K562 (cell line): ENCODE measurements around the gene CYP4V2. TPM values are rescaled to one million over a fixed set of nuclear protein-coding genes. Genes with fewer than 3 reads are reported as not detected.

Source experiments
- ATAC-seq: fragments of 200-7000 bp; cut with Tn5 transposase; 3 replicates; pipeline ENCODE4 v1.9.1; 2020; ENCODE audit warnings: moderate library complexity
- BruUV-seq: library from RNA; stranded (reverse); fragments of 400-500 nt; replicated peaks from 2 replicates; lab custom pipeline; 2021; lab: Mats Ljungman, UMichigan
- CTCF ChIA-PET: fragments of 300-600 bp; formaldehyde crosslinking; extraction: SDS; loops from one replicate; lab custom pipeline; 2021; ENCODE audit warnings: low intra/inter-chr PET ratio; lab: Yijun Ruan, JAX
- POLR2A ChIA-PET: fragments of 300-600, 350-650 bp; sonication (Branson Sonifier 250); formaldehyde crosslinking; extraction: SDS; loops from one replicate; lab custom pipeline; 2021; ENCODE audit warnings: antibody characterized with exemption, inconsistent platforms; lab: Yijun Ruan, JAX
- DNase-seq, 4 experiments: peaks; one replicate each; pipeline versions ENCODE4 v3.0.0 to v3.0.0-alpha.2; 2011 to 2018; ENCODE audit warnings: low spot score in 3 of 4, mixed read lengths in 3 of 4; ENCODE audit errors: extremely low read depth in 1 of 4
- FAIRE-seq: peaks from 2 replicates; lab custom pipeline; 2011; peaks lifted over from hg19 to GRCh38; lab: Jason Lieb, UNC
- H2AFZ ChIP-seq: 2 replicates; pipeline ENCODE4 v1.6.0; 2011; ENCODE audit warnings: low read depth, low read length, control low read depth, inconsistent platforms
- H3K27ac ChIP-seq: fragments of 200-600 bp; 3 replicates; pipeline ENCODE4 v1.8.0; 2011; ENCODE audit warnings: low read depth, mild to moderate bottlenecking, control low read depth, inconsistent platforms, low read length, moderate library complexity, mixed read lengths; ENCODE audit errors: extremely low read depth
- H3K27me3 ChIP-seq, 2 experiments: fragments of 300-600 bp in 1 of 2; 2 replicates in 1 of 2; 3 replicates in 1 of 2; pipeline versions ENCODE4 v1.6.0 to v1.8.0; 2011; ENCODE audit warnings: inconsistent platforms in 2 of 2, low read length in 2 of 2, mild to moderate bottlenecking in 1 of 2, mixed read lengths in 1 of 2, moderate library complexity in 1 of 2; ENCODE audit not compliant: control insufficient read depth in 2 of 2, insufficient read depth in 2 of 2
- H3K36me3 ChIP-seq: fragments of 300-600 bp; 3 replicates; pipeline ENCODE4 v1.8.0; 2011; ENCODE audit warnings: mild to moderate bottlenecking, low read length, inconsistent platforms; ENCODE audit not compliant: control insufficient read depth, insufficient read depth
- H3K4me1 ChIP-seq, 2 experiments: fragments of 200-600 bp in 1 of 2; replicated peaks in 1 of 2; 2 replicates in 1 of 2; 3 replicates in 1 of 2; pipeline versions ENCODE4 v1.5.1 to v1.8.0; 2011; ENCODE audit warnings: inconsistent platforms in 2 of 2, low read length in 2 of 2, mild to moderate bottlenecking in 1 of 2, mixed read lengths in 1 of 2, moderate library complexity in 1 of 2; ENCODE audit not compliant: control insufficient read depth in 2 of 2, insufficient read depth in 2 of 2
- H3K4me2 ChIP-seq: 2 replicates; pipeline ENCODE4 v1.6.1; 2011; ENCODE audit warnings: low read length, control low read depth, inconsistent platforms, mixed read lengths; ENCODE audit not compliant: insufficient read depth
- H3K4me3 ChIP-seq: fragments of 200-600 bp; sonication (generic), shearing (Covaris generic); 2 replicates; pipeline ENCODE4 v1.5.1; 2016; ENCODE audit warnings: control low read depth, inconsistent platforms
- H3K79me2 ChIP-seq: fragments of 200-600 bp; 3 replicates; pipeline ENCODE4 v1.8.0; 2011; ENCODE audit warnings: low read length, inconsistent platforms; ENCODE audit not compliant: control insufficient read depth, insufficient read depth
- H3K9ac ChIP-seq, 2 experiments: 2 replicates each; pipeline versions ENCODE4 v1.6.0 to v1.6.1; 2011; ENCODE audit warnings: low read depth in 2 of 2, low read length in 2 of 2, control low read depth in 1 of 2, inconsistent platforms in 1 of 2, mild to moderate bottlenecking in 1 of 2, mixed read lengths in 1 of 2; ENCODE audit not compliant: insufficient read depth in 1 of 2
- H3K9me1 ChIP-seq: one replicate; pipeline ENCODE4 v1.6.0; 2011; ENCODE audit warnings: inconsistent platforms, mild to moderate bottlenecking, low read length, moderate library complexity; ENCODE audit not compliant: control insufficient read depth, insufficient read depth
- H3K9me3 ChIP-seq: replicated peaks from 2 replicates; pipeline ENCODE4 v1.5.1; 2011; ENCODE audit warnings: low read depth, low read length, inconsistent platforms; ENCODE audit not compliant: control insufficient read depth, insufficient read depth
- H4K20me1 ChIP-seq: replicated peaks from 2 replicates; pipeline ENCODE4 v1.6.1; 2011; ENCODE audit warnings: low read length, inconsistent platforms, mixed read lengths; ENCODE audit not compliant: control insufficient read depth, insufficient read depth
- BHLHE40 ChIP-seq: IDR thresholded peaks from 2 replicates; pipeline ENCODE4 v1.6.1; 2011; ENCODE audit warnings: low read length, improper control_type of control experiment
- CHAMP1 ChIP-seq: fragments of 450-650 bp; IDR thresholded peaks from 2 replicates; pipeline ENCODE4 v1.6.1; 2016; ENCODE audit warnings: mild to moderate bottlenecking
- SMARCB1 ChIP-seq: IDR thresholded peaks from 2 replicates; pipeline ENCODE4 v1.6.1; 2011; ENCODE audit warnings: improper control_type of control experiment, low read depth; ENCODE audit not compliant: insufficient read length
- THRA ChIP-seq: fragments of 450-650 bp; IDR thresholded peaks from 2 replicates; pipeline ENCODE4 v1.6.1; 2017; ENCODE audit warnings: mild to moderate bottlenecking, moderate library complexity
- WHSC1 ChIP-seq: IDR thresholded peaks from one replicate; pipeline ENCODE4 v1.6.1; 2012; ENCODE audit warnings: low read length, control low read depth, inconsistent platforms
- ZBTB33 ChIP-seq: sonication (generic); formaldehyde crosslinking; IDR thresholded peaks from 2 replicates; pipeline ENCODE4 v1.8.1; 2023; ENCODE audit warnings: mild to moderate bottlenecking, missing genetic modification reagents
- WGBS: fragments of 100-300 bp; shearing (Covaris generic); methylation state at CpG from one replicate; pipeline ENCODE4 v1.1.6; 2016; ENCODE audit warnings: low coverage, mixed read lengths; ENCODE audit not compliant: insufficient coverage; ENCODE audit errors: missing lambda C conversion rate; 5-methylcytosine and 5-hydroxymethylcytosine counted together
- in situ Hi-C: fragments of 300-500 bp; cut with MboI; formaldehyde crosslinking; loops from 4 replicates; pipeline ENCODE4 v1.15.0; 2018; ENCODE audit warnings: inconsistent platforms, mixed read lengths
- intact Hi-C: fragments of 100-400 bp; cut with micrococcal nuclease; formaldehyde crosslinking; loops from 2 replicates; pipeline ENCODE4 v1.14.2; 2022
- polyA plus RNA-seq, 8 experiments: library from polyadenylated mRNA; depleted of rRNA in 4 of 8; stranded (reverse) in 5 of 8; unstranded in 3 of 8; fragments of >200 nt; fragmentation: Nextera tagmentation in 2 of 8; fragmentation: Illumina TruSeq in 1 of 8; extraction: Ambion mirVana in 2 of 8; extraction: Trizol in 1 of 8; gene quantifications; 2 replicates each; pipeline versions ENCODE4 v1.2.1 to v1.2.3, GENCODE V29; 2011 to 2014; ENCODE audit warnings: inconsistent platforms in 1 of 8, missing spikeins in 1 of 8
- total RNA-seq, 7 experiments: library from RNA; depleted of rRNA in 6 of 7; stranded (reverse); fragments of >200 nt in 6 of 7; fragmentation: Illumina TruSeq in 2 of 7; extraction: Trizol in 2 of 7; gene quantifications; 2 replicates each; pipeline versions ENCODE4 v1.2.1 to v1.2.3, GENCODE V29; 2011 to 2021; ENCODE audit warnings: low replicate concordance in 1 of 7

The CYP4V2 gene
- total and polyA plus RNA-seq, 9 of the 15 experiments (the other 6 are each of a cell fraction or from before 2014, with no cell fraction given), result 1.1 to 8.3 (median 3.9) TPM

DNA sequence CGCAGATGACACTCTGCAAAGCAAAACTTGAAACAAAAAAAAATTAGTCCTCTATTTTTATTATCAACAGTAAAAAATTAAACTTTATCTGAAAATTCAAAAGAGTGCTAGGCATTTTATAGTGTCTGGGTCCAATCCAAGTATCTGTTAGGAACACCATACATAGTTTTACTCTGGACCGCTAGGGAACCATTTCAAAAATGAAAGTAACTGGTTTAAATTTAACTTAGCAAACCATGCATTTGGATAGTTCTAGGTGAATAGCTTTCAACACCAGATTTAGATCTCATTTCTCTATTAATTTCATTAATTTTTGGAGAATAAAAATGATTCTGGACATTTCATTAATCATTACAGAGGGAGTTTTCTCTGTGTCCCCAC, 37.1 kb downstream of the CYP4V2 start:
- Histone ChIP-seq H4K20me1 (no peaks in the 10 kb centered on the region), H2AFZ (no peak overlapping the region), H3K4me2 (no peak overlapping the region), H3K27ac (no peak overlapping the region), H3K4me3 (no peak overlapping the region), H3K9ac (no peak overlapping the region), H3K79me2 (no peaks in the 10 kb centered on the region), H3K27me3 (0 out of 5 replicates have a peak, but pooled peaks cover 0 to 5% of the 10 kb centered on the region in 2 experiments), H3K36me3 (no peaks in the 10 kb centered on the region)
- no peak for ATAC-seq
- no TSS peak for BruUV-seq
- CTCF ChIA-PET, result no interaction called here
- no peak for FAIRE-seq
- intact Hi-C loops, result no loop called here
- WGBS, result 0% methylated on average over 2 of the region's 2 CpGs
- TF ChIP-seq THRA (no peak), BHLHE40 (no peak), WHSC1 (no peak), CHAMP1 (no peak), SMARCB1 (no peak), ZBTB33 (CRISPR knock-in tag) (no peak)
- TF ChIP-seq, all 486 proteins: peak for 0
- POLR2A ChIA-PET, result no interaction called here
- no peaks in the 10 kb centered on the region for H3K9me1 ChIP-seq
- peaks cover 2% of the 10 kb centered on the region; the same call in 1 of the 2 replicates for H3K9me3 ChIP-seq
- in situ Hi-C loops, result no loop called here
- no peaks in the 10 kb centered on the region for H3K4me1 ChIP-seq
- no peak for DNase-seq
